SK-N-SH treated with all-trans-retinoic acid at 6 μM for 48 hours (cell line): ENCODE measurements around the gene IFT57.

Experiments
- ATAC-seq: fragments of 200-7000 bp; cut with Tn5 transposase; 3 replicates; pipeline ENCODE4 v1.9.1; 2020; ENCODE audit warnings: mild to moderate bottlenecking, moderate library complexity
- ARNTL ChIP-seq: fragments of 450-650 bp; formaldehyde crosslinking; IDR thresholded peaks from 2 replicates; pipeline ENCODE4 v1.5.0; 2020; ENCODE audit warnings: low read depth, mild to moderate bottlenecking, moderate library complexity, borderline replicate concordance
- BACH2 ChIP-seq: fragments of 250-450 bp; sonication (Bioruptor Pico); IDR thresholded peaks from 2 replicates; pipeline ENCODE4 v1.9.0; 2021; ENCODE audit warnings: mild to moderate bottlenecking, borderline replicate concordance
- CREB5 ChIP-seq: fragments of 250-450 bp; sonication (Bioruptor Pico); IDR thresholded peaks from 2 replicates; pipeline ENCODE4 v1.5.1; 2020; ENCODE audit warnings: low read depth, mild to moderate bottlenecking, moderate library complexity
- CSDC2 ChIP-seq: fragments of 250-450 bp; sonication (Bioruptor Pico); IDR thresholded peaks from 2 replicates; pipeline ENCODE4 v1.5.0; 2020; ENCODE audit warnings: mild to moderate bottlenecking, moderate library complexity
- ESRRG ChIP-seq: fragments of 250-450 bp; sonication (Bioruptor Pico); IDR thresholded peaks from 2 replicates; pipeline ENCODE4 v1.6.1; 2021; ENCODE audit warnings: mild to moderate bottlenecking
- GLIS3 ChIP-seq: fragments of 250-450 bp; sonication (Bioruptor Pico); IDR thresholded peaks from 2 replicates; pipeline ENCODE4 v1.5.0; 2020; ENCODE audit warnings: mild to moderate bottlenecking, moderate library complexity
- ISL1 ChIP-seq: fragments of 250-450 bp; sonication (Bioruptor Pico); IDR thresholded peaks from 2 replicates; pipeline ENCODE4 v2.1.2; 2022; ENCODE audit warnings: mild to moderate bottlenecking, moderate library complexity
- OSR1 ChIP-seq: fragments of 250-450 bp; sonication (Bioruptor Pico); IDR thresholded peaks from 2 replicates; pipeline ENCODE4 v1.8.0; 2022; ENCODE audit warnings: moderate library complexity, mild to moderate bottlenecking, inconsistent platforms
- PATZ1 ChIP-seq: fragments of 250-450 bp; sonication (Bioruptor Pico); IDR thresholded peaks from 2 replicates; pipeline ENCODE4 v1.8.0; 2020; ENCODE audit warnings: mild to moderate bottlenecking, moderate library complexity, borderline replicate concordance
- PPARA ChIP-seq: fragments of 250-450 bp; sonication (Bioruptor Pico); IDR thresholded peaks from 2 replicates; pipeline ENCODE4 v1.5.0; 2020; ENCODE audit warnings: mild to moderate bottlenecking, borderline replicate concordance
- RARB ChIP-seq: fragments of 250-450 bp; sonication (Bioruptor Pico); IDR thresholded peaks from 2 replicates; pipeline ENCODE4 v1.8.0; 2021; ENCODE audit warnings: mild to moderate bottlenecking, moderate library complexity
- SNAI2 ChIP-seq: fragments of 250-450 bp; sonication (Bioruptor Pico); IDR thresholded peaks from 2 replicates; pipeline ENCODE4 v1.5.0; 2020; ENCODE audit warnings: mild to moderate bottlenecking, moderate library complexity
- TOX ChIP-seq: fragments of 250-450 bp; sonication (Bioruptor Pico); IDR thresholded peaks from 2 replicates; pipeline ENCODE4 v1.8.0; 2021; ENCODE audit warnings: mild to moderate bottlenecking, moderate library complexity, borderline replicate concordance
- TSHZ2 ChIP-seq: fragments of 250-450 bp; sonication (Bioruptor Pico); IDR thresholded peaks from 2 replicates; pipeline ENCODE4 v1.5.0; 2020; ENCODE audit warnings: mild to moderate bottlenecking, moderate library complexity
- ZC3H10 ChIP-seq: fragments of 250-450 bp; sonication (Bioruptor Pico); IDR thresholded peaks from 2 replicates; pipeline ENCODE4 v1.5.1; 2021; ENCODE audit warnings: mild to moderate bottlenecking, moderate library complexity
- ZFP3 ChIP-seq: fragments of 250-450 bp; sonication (Bioruptor Pico); IDR thresholded peaks from 2 replicates; pipeline ENCODE4 v1.5.0; 2020; ENCODE audit warnings: mild to moderate bottlenecking, moderate library complexity
- ZFP30 ChIP-seq: fragments of 450-650 bp; formaldehyde crosslinking; IDR thresholded peaks from 2 replicates; pipeline ENCODE4 v1.5.0; 2022; ENCODE audit warnings: mild to moderate bottlenecking, moderate library complexity
- ZNF565 ChIP-seq: fragments of 450-650 bp; formaldehyde crosslinking; conservative IDR thresholded peaks from 2 replicates; pipeline ENCODE4 v1.5.0; 2020; ENCODE audit warnings: low read depth, mild to moderate bottlenecking, moderate library complexity
- ZNF70 ChIP-seq: fragments of 450-650 bp; formaldehyde crosslinking; IDR thresholded peaks from 2 replicates; pipeline ENCODE4 v1.5.0; 2020; ENCODE audit warnings: mild to moderate bottlenecking, moderate library complexity
- ZNF8 ChIP-seq: fragments of 450-650 bp; formaldehyde crosslinking; IDR thresholded peaks from 2 replicates; pipeline ENCODE4 v1.5.0; 2020; ENCODE audit warnings: mild to moderate bottlenecking, moderate library complexity

The IFT57 gene

GRCh38 chr3:108201258-108201657 is 21.0 kb downstream of the IFT57 start (continued):
- TF ChIP-seq ZNF565 (CRISPR knock-in tag) (no peak), ZNF70 (CRISPR knock-in tag) (no peak), ZFP3 (no peak), ESRRG (CRISPR knock-in tag) (no peak), GLIS3 (CRISPR knock-in tag) (no peak), CREB5 (CRISPR knock-in tag) (no peak), ISL1 (CRISPR knock-in tag) (no peak)

GRCh38 chr3:108200578-108200977 is 21.6 kb downstream of the IFT57 start:
- no peak for TF ChIP-seq RARB
- TF ChIP-seq ZNF70 (CRISPR knock-in tag): no peak
- TF ChIP-seq ZFP3: no peak
- no peak for TF ChIP-seq ZFP30 (CRISPR knock-in tag)
- no peak for TF ChIP-seq BACH2 (CRISPR knock-in tag)
- no peak for TF ChIP-seq ISL1 (CRISPR knock-in tag)
- TF ChIP-seq SNAI2: no peak
- TF ChIP-seq ZC3H10: no peak
- TF ChIP-seq ARNTL (CRISPR knock-in tag): no peak
- TF ChIP-seq TOX (CRISPR knock-in tag): no peak
- no peak for TF ChIP-seq CSDC2
- no peak for TF ChIP-seq PATZ1 (CRISPR knock-in tag)
- no peak for TF ChIP-seq ESRRG (CRISPR knock-in tag)
- no peak for ATAC-seq

GRCh38 chr3:108200024-108200423 is 22.2 kb downstream of the IFT57 start:
- TF ChIP-seq SNAI2: no peak
- no peak for TF ChIP-seq ZNF8 (CRISPR knock-in tag)
- TF ChIP-seq ARNTL (CRISPR knock-in tag): no peak
- TF ChIP-seq, all 23 proteins: peak for 0

GRCh38 chr3:108191394-108191793 is 30.8 kb downstream of the IFT57 start:
- no peak for ATAC-seq
- no peak for TF ChIP-seq ESRRG (CRISPR knock-in tag)
- TF ChIP-seq BACH2 (CRISPR knock-in tag): no peak
- TF ChIP-seq ZFP30 (CRISPR knock-in tag): no peak
- TF ChIP-seq PPARA (CRISPR knock-in tag): no peak
- TF ChIP-seq CREB5 (CRISPR knock-in tag): no peak
- no peak for TF ChIP-seq OSR1 (CRISPR knock-in tag)
- no peak for TF ChIP-seq CSDC2
- TF ChIP-seq ZNF8 (CRISPR knock-in tag): no peak
- no peak for TF ChIP-seq GLIS3 (CRISPR knock-in tag)
- TF ChIP-seq TSHZ2 (CRISPR knock-in tag): no peak
- TF ChIP-seq, all 23 proteins: peak for 0

More at GRCh38 chr3:108200024-108200423, 22.2 kb downstream of the IFT57 start:
- no peak for ATAC-seq

- ATAC-seq: no peak
- no peak for TF ChIP-seq ARNTL (CRISPR knock-in tag)
- TF ChIP-seq PATZ1 (CRISPR knock-in tag): no peak
- TF ChIP-seq RARB: no peak
- TF ChIP-seq SNAI2: no peak
Measured at GRCh38 chr3:108190346-108190745, 31.9 kb downstream of the IFT57 start.
